Sigmoid colon (tissue), 7 donors: ENCODE data around the gene CD99. TPM values are rescaled to one million over a fixed set of nuclear protein-coding genes. Genes with fewer than 3 reads are reported as not detected.
A peak's percentile ranks its signal among the peaks of the same experiment; 100 is the strongest.

ENCODE experiments used
- DNase-seq: peaks from one replicate; pipeline ENCODE4 v3.0.0-alpha.2; 2019
- H3K27ac ChIP-seq, 4 donors: fragments of 200-600 bp; sonication (generic); one replicate each; pipeline ENCODE4 v1.5.1; 2016 to 2019; ENCODE audit warnings: mild to moderate bottlenecking in 1 of 4
- H3K27me3 ChIP-seq, 3 donors: fragments of 200-600 bp; sonication (generic); one replicate each; pipeline ENCODE4 v1.5.1; 2019; ENCODE audit warnings: mild to moderate bottlenecking in 1 of 3
- H3K36me3 ChIP-seq, 4 donors: fragments of 200-600 bp; sonication (generic); one replicate each; pipeline ENCODE4 v1.5.1; 2016 to 2019
- H3K4me1 ChIP-seq, 4 donors: fragments of 200-600 bp; sonication (generic); one replicate each; pipeline ENCODE4 v1.5.1; 2017 to 2019
- H3K4me3 ChIP-seq, 4 donors: fragments of 200-600 bp; sonication (generic); one replicate each; pipeline ENCODE4 v1.5.1; 2017 to 2019; ENCODE audit warnings: mild to moderate bottlenecking in 2 of 4, moderate library complexity in 1 of 4
- H3K9me3 ChIP-seq, 4 donors: fragments of 200-600 bp in 3 of 4; sonication (generic) in 3 of 4; one replicate each; pipeline versions ENCODE4 v1.5.1 to v1.6.1; 2013 to 2019
- EP300 ChIP-seq, 4 donors: sonication (generic); formaldehyde crosslinking; IDR thresholded peaks; one replicate each; pipeline ENCODE4 v1.6.1; 2017; ENCODE audit warnings: antibody characterized with exemption in 4 of 4
- POLR2A ChIP-seq, 2 donors: fragments of 450-650 bp; IDR thresholded peaks; one replicate each; pipeline ENCODE4 v1.6.1; 2016; ENCODE audit warnings: antibody characterized with exemption in 2 of 2, mild to moderate bottlenecking in 2 of 2, moderate library complexity in 2 of 2
- POLR2AphosphoS5 ChIP-seq, 4 donors: sonication (generic); formaldehyde crosslinking; IDR thresholded peaks; one replicate each; pipeline ENCODE4 v1.6.1; 2017; ENCODE audit warnings: antibody characterized with exemption in 4 of 4
- WGBS, 2 donors: extraction: QIAGEN DNeasy Blood & Tissue Kit; methylation state at CpG; one replicate each; pipeline ENCODE4 v1.1.7; 2013; 5-methylcytosine and 5-hydroxymethylcytosine counted together
- intact Hi-C: fragments of 100-400 bp; cut with DNase I; formaldehyde crosslinking; loops from one replicate; pipeline ENCODE4 v1.15.1; 2023
- polyA plus RNA-seq, 3 donors: library from polyadenylated mRNA; stranded (reverse); fragments of 200-250 nt; gene quantifications; one replicate each; pipeline ENCODE4 v1.2.3, GENCODE V29; 2013
- total RNA-seq, 4 donors: library from RNA; depleted of rRNA; stranded (reverse); fragments of >200 nt; gene quantifications; one replicate each; pipeline ENCODE4 v1.1.0, GENCODE V29; 2016
- TF ChIP-seq, protein P1 (sequence below), 4 experiments: fragments of 450-650 bp in 3 of 4; fragments of 200-600 bp in 1 of 4; IDR thresholded peaks; one replicate each; pipeline ENCODE4 v1.5.1; 2016 to 2019; ENCODE audit warnings: antibody characterized with exemption in 4 of 4, mild to moderate bottlenecking in 3 of 4, moderate library complexity in 2 of 4
- donor health status: healthy with polysubstance abuse.
- donor health status: Bipolar disorder and iron deficiency.
- donor health status: healthy.

The CD99 gene
- total and polyA plus RNA-seq, 7 donors, result 77.2 to 552 (median 285) TPM

DNA sequence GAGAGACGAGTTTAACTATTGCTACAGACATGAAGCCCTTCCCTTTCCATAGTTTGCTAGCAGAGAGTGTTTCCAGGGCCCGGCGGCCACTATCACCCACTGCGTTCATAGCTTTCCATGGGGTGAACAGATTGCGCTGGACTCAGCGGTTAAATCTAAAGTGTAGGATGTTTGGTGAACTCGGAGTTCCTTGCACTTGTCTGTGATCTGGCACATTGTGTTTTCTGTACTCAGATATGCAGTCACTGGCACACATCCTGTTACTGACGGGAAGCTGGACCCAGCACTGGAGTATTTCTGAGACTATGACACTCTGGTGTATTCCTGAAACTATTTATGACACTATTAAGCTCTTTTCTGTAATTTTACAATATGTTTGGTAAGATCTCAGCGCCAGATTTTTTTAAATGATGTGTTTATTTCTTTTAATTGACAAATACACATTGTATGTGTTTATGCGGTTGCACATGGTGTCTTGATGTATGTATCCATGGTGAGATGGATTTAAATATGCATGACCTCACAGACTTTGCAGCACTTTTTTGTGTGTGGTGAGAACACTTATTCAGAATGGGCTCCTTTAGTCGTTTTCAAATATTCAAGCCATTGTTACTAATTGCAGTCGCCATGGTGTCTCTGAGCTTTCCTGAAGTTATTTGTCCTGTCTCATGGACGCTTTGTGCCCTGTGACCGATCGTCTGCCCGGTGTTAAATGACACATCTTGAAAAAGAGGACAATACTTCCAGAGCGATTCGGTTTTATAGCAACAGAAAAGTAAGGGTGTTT, 14.1 kb downstream of the CD99 start:
- Histone ChIP-seq H3K4me1 (peaks cover 0 to 100% (median 98%) of the 10 kb centered on the region in 4 donors), H3K27me3 (no peaks in the 10 kb centered on the region), H3K9me3 (no peaks in the 10 kb centered on the region), H3K27ac (peak overlapping the region; percentile 38 to 97 (median 67)), H3K36me3 (peaks cover 0 to 3% (median 0%) of the 10 kb centered on the region in 4 donors), H3K4me3 (peak overlapping the region in 1 of 4 donors; percentile 23)
- intact Hi-C loops, result loop anchor here (5.0 kb wide), 1 partner anchor 107 kb away; no protein-coding TSS in a partner anchor
- no peak for DNase-seq
- TF ChIP-seq POLR2A (IDR thresholded peaks at IDR 0.05), result no peak
- TF ChIP-seq POLR2AphosphoS5 (IDR thresholded peaks at IDR 0.05), result peak in 3 of 4 donors; percentile 65 to 88 (median 86)
- TF ChIP-seq, protein P1, sequence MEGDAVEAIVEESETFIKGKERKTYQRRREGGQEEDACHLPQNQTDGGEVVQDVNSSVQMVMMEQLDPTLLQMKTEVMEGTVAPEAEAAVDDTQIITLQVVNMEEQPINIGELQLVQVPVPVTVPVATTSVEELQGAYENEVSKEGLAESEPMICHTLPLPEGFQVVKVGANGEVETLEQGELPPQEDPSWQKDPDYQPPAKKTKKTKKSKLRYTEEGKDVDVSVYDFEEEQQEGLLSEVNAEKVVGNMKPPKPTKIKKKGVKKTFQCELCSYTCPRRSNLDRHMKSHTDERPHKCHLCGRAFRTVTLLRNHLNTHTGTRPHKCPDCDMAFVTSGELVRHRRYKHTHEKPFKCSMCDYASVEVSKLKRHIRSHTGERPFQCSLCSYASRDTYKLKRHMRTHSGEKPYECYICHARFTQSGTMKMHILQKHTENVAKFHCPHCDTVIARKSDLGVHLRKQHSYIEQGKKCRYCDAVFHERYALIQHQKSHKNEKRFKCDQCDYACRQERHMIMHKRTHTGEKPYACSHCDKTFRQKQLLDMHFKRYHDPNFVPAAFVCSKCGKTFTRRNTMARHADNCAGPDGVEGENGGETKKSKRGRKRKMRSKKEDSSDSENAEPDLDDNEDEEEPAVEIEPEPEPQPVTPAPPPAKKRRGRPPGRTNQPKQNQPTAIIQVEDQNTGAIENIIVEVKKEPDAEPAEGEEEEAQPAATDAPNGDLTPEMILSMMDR (IDR thresholded peaks at IDR 0.05), result no peak
- peak; percentile 2 to 96 (median 73) for TF ChIP-seq EP300 (IDR thresholded peaks at IDR 0.05)
- WGBS, 2 donors, result 70 to 78% methylated on average over 18 of the region's 18 CpGs

DNA sequence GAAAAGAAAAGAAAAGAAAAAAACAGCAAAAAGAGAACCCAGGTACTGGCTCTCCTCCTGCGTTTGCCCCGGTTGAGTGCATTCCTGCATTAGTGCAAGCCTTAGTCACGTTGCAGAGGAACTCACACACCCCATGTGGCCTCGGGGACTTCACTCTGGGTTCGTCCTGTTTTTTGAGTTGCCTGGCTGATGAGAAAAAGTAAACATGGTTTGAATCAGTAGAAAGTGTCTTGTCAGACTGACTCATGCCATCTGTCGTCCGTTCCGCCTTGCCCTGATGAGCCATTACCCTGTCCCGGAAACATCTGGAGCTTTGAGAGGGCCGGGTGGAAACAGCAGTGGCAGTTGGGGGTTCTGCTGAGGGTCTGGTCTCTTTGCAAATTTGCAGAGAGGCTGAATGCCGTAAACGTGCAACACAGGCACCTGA, 16.3 kb downstream of the CD99 start:
- H3K9me3 ChIP-seq, result no peaks in the 10 kb centered on the region
- H3K4me1 ChIP-seq, result peaks cover 0 to 97% (median 92%) of the 10 kb centered on the region in 4 donors
- intact Hi-C loops, result loop anchor here (5.0 kb wide), 1 partner anchor 105 kb away; no protein-coding TSS in a partner anchor
- H3K4me3 ChIP-seq, result no peak overlapping the region
- no peaks in the 10 kb centered on the region for H3K27me3 ChIP-seq
- H3K36me3 ChIP-seq, result peaks cover 0 to 9% (median 2%) of the 10 kb centered on the region in 4 donors
- peak; percentile 76 for DNase-seq
- TF ChIP-seq POLR2AphosphoS5 (IDR thresholded peaks at IDR 0.05) (peak in 3 of 4 donors; percentile 55 to 77 (median 65)), POLR2A (IDR thresholded peaks at IDR 0.05) (no peak), EP300 (IDR thresholded peaks at IDR 0.05) (peak in 2 of 4 donors; percentile 69 to 77)
- TF ChIP-seq, protein P1 (IDR thresholded peaks at IDR 0.05), result no peak
- H3K27ac ChIP-seq, result peak overlapping the region; percentile 46 to 97 (median 51)
- WGBS, 2 donors, result 19 to 53% methylated on average over 12 of the region's 12 CpGs

DNA sequence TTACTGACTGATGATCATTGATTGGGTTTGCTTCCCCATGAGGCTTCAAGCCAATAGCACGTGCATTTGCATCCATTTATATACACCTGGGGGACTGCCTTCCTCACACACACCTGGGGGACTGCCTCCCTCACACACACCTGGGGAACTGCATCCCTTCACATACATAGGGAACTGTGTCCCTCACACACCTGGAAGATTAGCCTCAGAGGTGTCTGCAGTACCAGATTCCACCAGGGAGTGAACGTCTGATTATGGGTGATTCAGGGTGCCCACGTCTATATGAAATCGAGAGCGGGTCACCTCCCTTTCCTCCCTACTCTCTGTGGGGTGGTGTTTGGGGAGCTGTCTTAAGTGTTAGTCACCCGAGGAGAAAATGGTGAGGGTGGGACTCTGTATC, 16.9 kb downstream of the CD99 start:
- TF ChIP-seq EP300 (IDR thresholded peaks at IDR 0.05) (no peak), POLR2A (IDR thresholded peaks at IDR 0.05) (no peak), POLR2AphosphoS5 (IDR thresholded peaks at IDR 0.05) (no peak)
- TF ChIP-seq, protein P1 (IDR thresholded peaks at IDR 0.05), result no peak
- peaks cover 0 to 16% (median 2%) of the 10 kb centered on the region in 4 donors for H3K36me3 ChIP-seq
- H3K4me3 ChIP-seq, result no peak overlapping the region
- peak overlapping the region; percentile 32 to 97 (median 50) for H3K27ac ChIP-seq
- no peak for DNase-seq
- 64 to 72% methylated on average over 6 of the region's 6 CpGs for WGBS, 2 donors
- H3K9me3 ChIP-seq, result no peaks in the 10 kb centered on the region
- no peaks in the 10 kb centered on the region for H3K27me3 ChIP-seq
- H3K4me1 ChIP-seq, result peaks cover 0 to 97% (median 88%) of the 10 kb centered on the region in 4 donors
- intact Hi-C loops, result loop anchor here (5.0 kb wide), 1 partner anchor 104 kb away; no protein-coding TSS in a partner anchor

DNA sequence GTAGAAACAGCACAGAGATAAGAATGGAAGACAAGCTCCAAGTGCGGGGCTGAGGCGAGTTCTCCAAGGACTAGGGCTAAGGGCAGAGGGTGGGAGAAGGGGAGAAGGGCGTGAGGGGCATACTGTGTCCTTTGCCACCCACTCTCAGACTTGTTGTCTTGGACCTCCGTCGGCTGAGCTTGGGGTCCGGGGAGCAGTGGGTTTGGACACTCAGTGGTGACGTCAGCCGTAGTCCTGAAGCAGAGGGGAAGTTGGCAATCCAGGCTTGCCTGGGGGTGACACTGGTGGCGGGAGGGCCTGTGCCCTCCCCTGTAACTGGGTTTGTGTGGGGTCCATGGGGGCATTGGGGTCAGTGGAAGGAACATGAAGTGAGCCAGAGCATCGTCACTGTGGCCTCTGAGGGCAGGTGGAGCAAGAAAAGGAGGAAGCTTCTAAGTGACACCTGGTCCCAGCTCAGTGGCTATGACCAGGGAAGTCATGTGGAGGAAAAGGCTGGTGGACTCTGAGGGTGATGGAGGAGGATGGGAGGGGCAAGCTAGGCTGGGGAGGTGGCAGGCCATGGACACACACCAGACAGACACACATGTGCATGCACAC, 17.6 kb downstream of the CD99 start:
- Histone ChIP-seq H3K4me3 (no peak overlapping the region), H3K4me1 (peaks cover 0 to 97% (median 81%) of the 10 kb centered on the region in 4 donors), H3K9me3 (no peaks in the 10 kb centered on the region), H3K27ac (peak overlapping the region in 3 of 4 donors; percentile 32 to 97 (median 46)), H3K36me3 (peaks cover 0 to 21% (median 2%) of the 10 kb centered on the region in 4 donors), H3K27me3 (no peaks in the 10 kb centered on the region)
- 74 to 87% methylated on average over 10 of the region's 10 CpGs for WGBS, 2 donors
- intact Hi-C loops, result loop anchor here (5.0 kb wide), 1 partner anchor 104 kb away; no protein-coding TSS in a partner anchor
- TF ChIP-seq, protein P1 (IDR thresholded peaks at IDR 0.05), result no peak
- TF ChIP-seq POLR2A (IDR thresholded peaks at IDR 0.05) (no peak), EP300 (IDR thresholded peaks at IDR 0.05) (no peak), POLR2AphosphoS5 (IDR thresholded peaks at IDR 0.05) (no peak)
- no peak for DNase-seq
